Activated T-cell treated with anti-CD3 and anti-CD28 coated beads for 48 hours (primary cell): ENCODE measurements around the gene KAT8.

Experiments
- DNase-seq: peaks from one replicate; pipeline ENCODE4 v3.0.0-alpha.2; 2020; ENCODE audit warnings: low read depth

The KAT8 gene

DNA sequence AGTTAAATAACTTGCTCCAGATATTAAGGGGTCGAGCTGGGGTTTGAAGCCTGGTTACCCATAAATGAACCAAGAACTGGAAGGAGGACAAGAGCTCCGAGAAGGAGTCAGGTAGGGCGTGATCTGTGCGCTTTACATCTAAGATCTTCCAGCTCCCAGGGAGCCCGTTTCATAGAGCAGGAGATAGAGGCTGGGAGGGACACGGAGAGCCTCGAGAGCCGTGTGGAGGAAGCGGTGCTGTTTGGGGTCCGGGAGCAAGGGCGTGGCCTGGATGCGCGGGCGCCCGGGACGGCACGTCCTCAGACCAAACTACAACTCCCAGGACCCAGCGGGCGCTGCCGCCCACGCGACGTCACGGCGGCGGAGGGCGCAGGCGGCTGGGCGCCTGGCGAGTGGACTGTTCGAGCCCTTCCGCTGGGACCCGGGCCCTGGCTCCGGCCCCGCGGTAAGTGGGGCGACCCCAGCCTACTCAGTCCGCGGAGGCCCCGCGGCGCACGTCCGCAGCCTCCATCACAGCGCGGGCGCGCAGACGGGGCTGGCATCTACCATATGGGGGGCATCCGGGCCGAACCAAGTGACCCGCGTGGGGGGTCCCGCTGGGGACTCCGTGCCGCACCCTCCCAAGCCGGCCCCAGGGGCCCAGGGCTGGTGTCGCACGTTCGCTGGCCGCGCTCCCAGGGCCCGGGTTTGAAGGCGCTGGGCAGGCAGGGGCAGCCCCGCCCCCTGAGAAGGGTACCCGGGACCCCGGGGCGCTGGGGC is 9.2 kb upstream of the KAT8 start, which contains the start of gene BCKDK:
Gene BCKDK (plus strand): TSS at position 352 of the 759 bp plus-strand sequence. CDS start 838 bp downstream, outside the sequence.
- DNase-seq, result peak; percentile 79

DNA sequence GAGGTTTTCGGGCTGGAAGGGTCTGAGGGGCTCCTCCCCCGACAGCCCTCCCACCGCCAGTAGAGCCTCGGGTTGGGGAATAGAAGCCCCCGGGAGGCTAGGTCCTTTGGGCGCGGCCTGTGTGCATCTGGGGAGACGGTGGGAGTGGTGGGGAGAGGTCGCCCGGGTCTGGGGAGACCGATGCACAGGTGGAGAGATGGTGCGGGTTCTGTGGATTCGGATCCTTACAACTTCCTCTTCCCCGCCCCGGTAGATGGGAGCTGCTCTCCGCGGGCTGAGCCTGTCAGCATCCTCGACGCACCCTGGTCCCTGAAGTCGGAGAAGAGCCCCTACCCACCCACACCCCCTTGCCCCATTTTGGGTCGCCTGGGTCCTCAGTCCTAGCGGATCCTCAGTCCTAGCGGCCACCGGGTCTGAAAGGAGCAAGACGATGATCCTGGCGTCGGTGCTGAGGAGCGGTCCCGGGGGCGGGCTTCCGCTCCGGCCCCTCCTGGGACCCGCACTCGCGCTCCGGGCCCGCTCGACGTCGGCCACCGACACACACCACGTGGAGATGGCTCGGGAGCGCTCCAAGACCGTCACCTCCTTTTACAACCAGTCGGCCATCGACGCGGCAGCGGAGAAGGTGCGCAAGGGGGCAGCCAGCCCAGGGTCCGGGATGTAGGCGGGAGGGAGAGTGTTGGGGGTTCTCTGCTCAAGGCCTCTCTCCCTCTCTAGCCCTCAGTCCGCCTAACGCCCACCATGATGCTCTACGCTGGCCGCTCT is 8.5 kb upstream of the KAT8 start:
- no peak for DNase-seq

DNA sequence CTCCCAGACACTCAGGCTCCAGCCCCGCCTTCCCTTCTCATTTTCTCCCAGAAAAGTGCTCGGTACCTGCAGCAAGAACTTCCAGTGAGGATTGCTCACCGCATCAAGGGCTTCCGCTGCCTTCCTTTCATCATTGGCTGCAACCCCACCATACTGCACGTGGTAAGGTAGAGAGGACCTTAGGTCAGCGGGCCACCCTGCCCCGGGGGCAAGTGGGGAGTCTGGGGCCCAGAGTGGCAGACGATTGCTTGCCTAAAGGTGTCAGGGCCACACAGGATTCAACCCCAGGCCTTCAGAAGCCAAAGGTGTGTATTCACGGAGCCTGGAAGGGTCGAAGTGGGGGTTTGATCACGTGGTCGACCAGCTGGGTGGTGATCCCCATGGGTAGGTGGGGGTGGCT is 7.8 kb upstream of the KAT8 start:
- no peak for DNase-seq

DNA sequence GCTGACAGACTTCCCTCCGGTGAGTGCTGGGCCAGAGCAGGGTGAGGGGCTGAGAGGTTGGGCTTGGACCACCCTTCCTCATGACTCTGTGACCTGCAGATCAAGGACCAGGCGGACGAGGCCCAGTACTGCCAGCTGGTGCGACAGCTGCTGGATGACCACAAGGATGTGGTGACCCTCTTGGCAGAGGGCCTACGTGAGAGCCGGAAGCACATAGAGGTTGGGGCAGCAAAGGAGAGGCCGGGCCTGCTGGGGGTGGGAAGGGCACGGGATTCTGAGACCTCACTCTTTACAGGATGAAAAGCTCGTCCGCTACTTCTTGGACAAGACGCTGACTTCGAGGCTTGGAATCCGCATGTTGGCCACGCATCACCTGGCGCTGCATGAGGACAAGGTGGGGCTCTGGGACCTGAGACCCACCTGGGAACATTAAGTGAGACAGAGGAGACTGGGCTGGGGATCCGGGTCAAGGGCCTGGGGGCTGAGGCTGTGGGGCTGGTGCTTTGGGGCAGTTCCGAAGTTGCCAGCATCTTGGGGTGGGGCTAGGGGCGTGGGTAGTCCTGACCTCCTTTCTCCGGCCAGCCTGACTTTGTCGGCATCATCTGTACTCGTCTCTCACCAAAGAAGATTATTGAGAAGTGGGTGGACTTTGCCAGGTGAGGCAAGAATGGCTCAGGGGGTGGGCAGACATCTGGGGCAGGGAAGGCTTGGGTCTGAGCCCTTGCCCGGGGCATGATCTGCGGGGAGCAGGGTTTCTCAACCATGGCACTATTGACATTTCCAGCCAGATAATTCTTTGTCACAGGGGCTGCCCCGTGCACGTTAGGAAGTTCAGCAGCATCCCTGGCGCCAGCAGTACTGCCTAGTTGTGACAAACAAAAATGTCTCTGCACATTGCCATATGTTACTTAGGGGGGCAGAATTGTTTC is 7.1 kb upstream of the KAT8 start:
- DNase-seq, result no peak

- no peak for DNase-seq
Measured at GRCh38 chr16:31111881-31112466, 5.5 kb upstream of the KAT8 start.

DNA sequence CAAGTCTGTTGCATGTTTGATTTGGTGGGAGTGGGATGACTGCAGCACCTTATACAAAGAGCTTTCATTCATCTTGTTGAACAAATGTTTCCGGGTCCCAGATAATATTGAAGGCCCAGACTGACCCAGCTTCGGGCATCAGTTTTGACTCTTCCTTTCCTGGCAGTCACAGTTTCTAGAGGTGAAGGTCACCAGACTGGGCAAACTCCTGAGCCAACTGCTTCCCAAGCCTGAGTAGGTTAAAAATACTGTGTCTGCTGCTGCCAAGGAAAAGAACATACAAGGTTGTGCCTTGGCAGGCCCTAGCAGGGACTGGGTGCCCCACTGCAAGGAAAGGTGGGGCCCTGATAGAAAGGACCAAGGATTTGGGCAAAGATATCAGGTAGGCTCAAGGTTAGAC is 4.8 kb upstream of the KAT8 start:
- DNase-seq, result no peak

DNA sequence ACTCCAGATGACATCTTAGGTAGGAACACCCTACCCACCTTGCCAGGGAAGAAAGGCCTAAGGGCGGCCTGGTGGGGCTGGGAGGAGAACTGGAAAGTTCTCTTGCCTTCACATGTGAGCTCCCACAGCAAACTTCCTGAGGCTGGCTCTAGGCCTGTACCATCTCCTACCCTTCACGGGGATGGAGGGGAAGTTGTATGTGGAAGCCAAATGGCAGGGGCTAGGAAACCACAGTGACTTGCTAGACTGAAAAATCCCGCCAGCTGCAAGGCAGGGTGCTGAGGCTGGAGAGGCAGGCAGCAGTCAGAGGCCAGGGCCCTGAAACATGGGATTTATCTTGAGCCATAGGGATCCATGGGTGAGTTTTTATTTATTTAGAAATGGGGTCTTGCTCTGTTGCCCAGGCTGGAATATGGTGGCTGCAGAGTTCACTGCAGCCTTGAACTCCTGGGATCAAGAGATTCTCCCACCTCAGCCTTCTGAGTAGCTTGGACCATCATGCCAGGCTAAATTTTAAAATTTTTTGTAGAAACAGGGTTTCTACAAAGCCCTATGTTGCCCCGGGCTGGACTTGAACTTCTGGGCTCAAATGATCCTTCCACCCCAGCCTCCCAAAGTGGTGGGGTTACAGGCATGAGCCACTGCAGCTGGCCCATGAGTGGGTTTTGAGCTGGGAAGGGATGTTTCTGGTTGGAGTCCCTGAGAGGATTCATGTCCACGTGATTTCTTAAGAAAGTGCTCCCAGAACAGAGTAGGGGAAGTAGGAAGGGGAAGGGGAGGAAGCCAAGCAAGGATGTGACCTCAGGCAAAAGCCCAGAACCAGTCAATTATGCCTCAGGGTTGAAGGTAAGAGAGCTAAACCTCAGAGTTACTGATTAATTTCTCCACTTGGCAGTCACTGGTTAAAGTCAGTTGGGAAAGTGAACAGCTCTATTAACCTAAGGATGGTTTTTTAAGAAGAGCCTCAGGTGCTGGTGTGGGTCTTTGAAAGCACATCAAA is 4.0 kb upstream of the KAT8 start:
- no peak for DNase-seq

DNA sequence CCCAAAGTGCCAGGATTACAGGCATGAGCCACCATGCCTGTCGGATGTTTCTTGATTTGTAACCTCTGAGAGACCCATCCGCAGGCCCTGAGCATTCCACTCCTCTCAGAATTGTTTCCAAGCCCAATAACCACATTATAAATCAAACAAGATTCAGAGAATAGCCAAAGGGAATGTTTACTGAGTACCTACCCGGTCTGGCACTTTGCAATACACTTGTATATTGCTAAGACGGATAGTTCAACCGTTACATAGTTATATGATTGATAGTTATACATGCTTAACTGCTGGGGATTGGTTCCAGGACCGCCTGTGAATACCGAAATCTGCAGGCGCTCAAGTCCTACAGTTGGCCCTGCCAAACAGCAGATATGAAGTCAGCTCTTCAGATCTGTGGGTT is 3.0 kb upstream of the KAT8 start:
- DNase-seq, result no peak

DNA sequence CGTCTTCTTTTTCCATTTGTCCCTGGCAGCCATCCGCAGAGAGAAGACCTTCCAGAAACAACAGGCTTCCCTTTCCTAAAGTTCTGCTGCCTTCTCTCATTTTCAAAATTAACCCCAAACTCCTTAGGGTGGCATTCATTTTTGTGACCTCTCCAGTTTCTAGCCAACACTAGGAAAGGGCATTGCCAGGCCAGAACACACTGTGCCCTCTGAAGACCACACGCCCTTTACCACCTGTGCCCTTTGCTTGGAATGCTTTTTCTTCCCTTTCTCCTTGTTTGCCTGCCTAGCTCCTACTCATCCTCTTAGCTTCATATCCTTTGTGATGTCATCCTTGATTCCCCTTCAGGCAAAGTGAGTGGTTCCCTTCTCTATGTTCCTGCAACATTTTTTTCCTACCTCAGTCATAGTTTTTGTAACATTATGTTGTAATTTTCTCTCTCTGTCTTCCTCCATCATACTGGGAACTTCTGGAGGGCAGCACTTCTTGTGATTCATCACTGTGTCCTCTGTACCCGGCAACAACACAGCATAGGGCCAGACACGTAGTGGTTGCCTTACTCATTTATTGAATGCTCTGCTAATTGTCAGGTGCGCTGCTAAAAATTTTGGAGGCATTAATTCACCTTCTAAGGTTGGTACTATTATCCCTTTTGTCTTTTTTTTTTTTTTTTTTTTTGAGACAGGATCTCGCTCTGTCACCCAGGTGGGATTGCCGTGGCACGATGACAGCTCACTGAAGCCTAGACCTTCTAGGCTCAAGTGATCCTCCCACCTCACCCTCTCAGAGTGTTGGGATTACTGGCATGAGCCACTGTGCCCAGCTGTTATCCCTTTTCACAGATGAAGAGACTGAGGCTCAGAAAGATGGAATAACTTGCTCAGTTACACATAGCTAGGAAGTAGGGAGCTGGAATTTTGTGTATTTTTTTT is 1.0 kb downstream of the KAT8 start:
- DNase-seq, result no peak

- DNase-seq, result no peak
Measured at GRCh38 chr16:31120129-31120528, 2.7 kb downstream of the KAT8 start.

DNA sequence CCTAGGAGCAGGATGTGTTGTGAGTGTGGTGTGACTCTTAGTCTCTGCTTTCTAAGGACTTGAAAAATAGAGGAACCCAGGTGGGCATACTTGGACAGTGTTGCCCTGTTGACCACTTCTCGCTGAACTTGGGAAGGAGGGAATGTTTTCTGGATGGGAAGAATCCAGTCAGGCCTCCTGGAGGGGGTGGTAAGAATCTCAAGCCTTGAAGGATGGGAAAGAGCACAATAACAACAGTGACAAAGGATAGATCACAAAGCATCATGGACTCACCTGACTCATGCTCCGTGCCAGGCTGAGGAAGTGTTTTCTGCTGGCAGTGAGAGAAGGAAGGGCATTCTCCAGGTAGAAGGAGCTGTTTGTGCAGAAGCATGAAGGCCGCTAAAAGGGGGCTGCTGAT is 8.4 kb downstream of the KAT8 start:
- DNase-seq, result no peak

- DNase-seq, result no peak
Measured at GRCh38 chr16:31127182-31127581, 9.7 kb downstream of the KAT8 start.

- DNase-seq, result no peak
Measured at GRCh38 chr16:31128711-31129567, 11.5 kb downstream of the KAT8 start.

GRCh38 chr16:31129568-31130335 is 12.3 kb downstream of the KAT8 start:
- DNase-seq, result no peak

DNA sequence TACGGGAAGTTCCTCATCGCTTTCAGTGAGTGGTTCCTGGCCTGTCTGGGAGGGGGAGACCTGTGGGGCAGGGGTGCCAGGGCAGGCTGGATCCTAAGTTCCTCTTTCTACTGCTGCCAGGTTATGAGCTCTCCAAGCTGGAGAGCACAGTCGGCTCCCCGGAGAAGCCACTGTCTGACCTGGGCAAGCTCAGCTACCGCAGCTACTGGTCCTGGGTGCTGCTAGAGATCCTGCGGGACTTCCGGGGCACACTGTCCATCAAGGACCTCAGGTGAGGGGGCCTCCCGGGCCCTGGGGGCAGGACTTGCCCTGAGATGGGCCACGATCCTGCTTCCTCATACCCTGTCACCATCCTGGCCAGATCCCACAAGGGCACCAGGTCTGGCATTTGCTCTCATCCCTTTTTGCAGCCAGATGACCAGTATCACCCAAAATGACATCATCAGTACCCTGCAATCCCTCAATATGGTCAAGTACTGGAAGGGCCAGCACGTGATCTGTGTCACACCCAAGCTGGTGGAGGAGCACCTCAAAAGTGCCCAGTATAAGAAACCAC is 12.9 kb downstream of the KAT8 start:
- DNase-seq, result no peak

DNA sequence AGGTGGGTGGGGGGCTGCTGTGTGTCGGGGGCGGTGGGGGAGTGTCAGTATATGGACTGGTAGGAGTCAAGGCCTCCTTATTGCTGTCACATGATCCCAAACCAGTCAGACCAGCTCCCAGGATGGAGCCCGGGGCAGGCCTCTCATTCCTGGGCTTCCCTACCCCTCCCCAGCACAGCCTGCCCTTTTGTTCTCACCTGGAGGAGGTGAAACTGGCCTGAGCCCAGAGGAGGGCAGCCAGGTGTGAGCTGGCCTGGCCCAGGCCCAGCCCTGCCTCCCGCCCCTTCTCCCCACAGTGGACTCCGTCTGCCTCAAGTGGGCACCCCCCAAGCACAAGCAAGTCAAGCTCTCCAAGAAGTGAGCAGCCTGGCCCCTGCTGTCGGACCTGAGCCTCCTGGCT is 13.4 kb downstream of the KAT8 start:
- DNase-seq, result no peak

- DNase-seq, result no peak
Measured at GRCh38 chr16:31131416-31131815, 14.0 kb downstream of the KAT8 start.
